Panc1 (cell line): Measurements from ENCODE around the gene MFAP4.

Source experiments
- CTCF ChIP-seq: fragments of 450-650 bp; IDR thresholded peaks from 2 replicates; pipeline ENCODE4 v1.5.1; 2017; ENCODE audit warnings: mild to moderate bottlenecking
- POLR2AphosphoS5 ChIP-seq: IDR thresholded peaks from 2 replicates; pipeline ENCODE4 v1.6.1; 2012; ENCODE audit warnings: mild to moderate bottlenecking, low read depth, low read length, moderate library complexity
- SIN3A ChIP-seq: IDR thresholded peaks from 2 replicates; pipeline ENCODE4 v1.6.1; 2012; ENCODE audit warnings: low read depth, mild to moderate bottlenecking, low read length, moderate library complexity, borderline replicate concordance; ENCODE audit not compliant: insufficient read depth
- TCF7L2 ChIP-seq: IDR thresholded peaks from 2 replicates; pipeline ENCODE4 v1.6.1; 2011; ENCODE audit warnings: mild to moderate bottlenecking, low read depth, low read length, inconsistent platforms

DNA sequence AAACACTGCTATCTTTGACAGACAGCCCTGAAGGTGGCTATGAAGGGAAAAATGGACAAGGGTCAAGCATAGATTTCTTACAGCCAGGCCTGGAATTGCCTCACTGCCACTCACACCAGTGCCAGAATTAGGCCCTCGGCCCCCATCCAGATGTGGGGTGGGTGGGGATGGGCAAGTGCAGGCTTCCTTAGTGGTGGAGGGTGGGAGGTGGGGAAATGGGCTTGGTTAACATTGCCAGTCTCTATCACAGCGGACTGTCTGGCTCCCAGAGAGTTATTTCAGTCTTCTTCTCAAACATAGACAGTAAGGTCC is 49.3 kb downstream of the MFAP4 start:
- TF ChIP-seq CTCF (no peak), POLR2AphosphoS5 (no peak), TCF7L2 (no peak), SIN3A (no peak)
